SK-N-SH treated with all-trans-retinoic acid at 6 μM for 48 hours (cell line): ENCODE measurements around the gene PROK1.

Experiments used
- ARNTL ChIP-seq: fragments of 450-650 bp; formaldehyde crosslinking; IDR thresholded peaks from 2 replicates; pipeline ENCODE4 v1.5.0; 2020; ENCODE audit warnings: low read depth, mild to moderate bottlenecking, moderate library complexity, borderline replicate concordance
- CREB5 ChIP-seq: fragments of 250-450 bp; sonication (Bioruptor Pico); IDR thresholded peaks from 2 replicates; pipeline ENCODE4 v1.5.1; 2020; ENCODE audit warnings: low read depth, mild to moderate bottlenecking, moderate library complexity
- GLIS3 ChIP-seq: fragments of 250-450 bp; sonication (Bioruptor Pico); IDR thresholded peaks from 2 replicates; pipeline ENCODE4 v1.5.0; 2020; ENCODE audit warnings: mild to moderate bottlenecking, moderate library complexity
- ZFP3 ChIP-seq: fragments of 250-450 bp; sonication (Bioruptor Pico); IDR thresholded peaks from 2 replicates; pipeline ENCODE4 v1.5.0; 2020; ENCODE audit warnings: mild to moderate bottlenecking, moderate library complexity
- TF ChIP-seq, protein P1 (sequence below): fragments of 250-450 bp; sonication (Bioruptor Pico); IDR thresholded peaks from 2 replicates; pipeline ENCODE4 v1.8.0; 2020; ENCODE audit warnings: mild to moderate bottlenecking, moderate library complexity, borderline replicate concordance

- no peak for TF ChIP-seq CREB5 (CRISPR knock-in tag)
- TF ChIP-seq ZFP3: no peak
- TF ChIP-seq, protein P1, sequence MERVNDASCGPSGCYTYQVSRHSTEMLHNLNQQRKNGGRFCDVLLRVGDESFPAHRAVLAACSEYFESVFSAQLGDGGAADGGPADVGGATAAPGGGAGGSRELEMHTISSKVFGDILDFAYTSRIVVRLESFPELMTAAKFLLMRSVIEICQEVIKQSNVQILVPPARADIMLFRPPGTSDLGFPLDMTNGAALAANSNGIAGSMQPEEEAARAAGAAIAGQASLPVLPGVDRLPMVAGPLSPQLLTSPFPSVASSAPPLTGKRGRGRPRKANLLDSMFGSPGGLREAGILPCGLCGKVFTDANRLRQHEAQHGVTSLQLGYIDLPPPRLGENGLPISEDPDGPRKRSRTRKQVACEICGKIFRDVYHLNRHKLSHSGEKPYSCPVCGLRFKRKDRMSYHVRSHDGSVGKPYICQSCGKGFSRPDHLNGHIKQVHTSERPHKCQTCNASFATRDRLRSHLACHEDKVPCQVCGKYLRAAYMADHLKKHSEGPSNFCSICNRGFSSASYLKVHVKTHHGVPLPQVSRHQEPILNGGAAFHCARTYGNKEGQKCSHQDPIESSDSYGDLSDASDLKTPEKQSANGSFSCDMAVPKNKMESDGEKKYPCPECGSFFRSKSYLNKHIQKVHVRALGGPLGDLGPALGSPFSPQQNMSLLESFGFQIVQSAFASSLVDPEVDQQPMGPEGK (CRISPR knock-in tag): no peak
- no peak for TF ChIP-seq ARNTL (CRISPR knock-in tag)
- TF ChIP-seq GLIS3: no peak
These were observed 24.1 kb upstream of the PROK1 start for GRCh38 chr1:110426854-110427253.
